ENCODE data around the gene NT5C3B.

DNA sequence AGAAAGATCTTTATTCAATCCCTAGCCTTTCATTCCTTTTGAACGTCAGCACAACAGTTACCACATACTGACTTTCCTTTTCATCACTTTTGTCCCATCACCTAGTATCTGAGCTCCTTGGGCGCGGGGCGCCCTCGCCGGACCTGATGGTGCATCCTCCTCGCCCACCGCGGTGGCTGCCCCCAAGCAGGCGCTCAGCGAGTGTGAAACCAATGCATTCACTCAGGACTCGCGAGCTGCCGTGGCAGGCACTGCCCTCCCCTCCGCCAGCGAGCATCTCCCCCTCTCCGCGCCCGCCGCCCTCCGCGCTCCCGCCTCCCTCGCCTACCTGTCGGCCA, 28.4 kb upstream of the NT5C3B start:
- no peak for TF ChIP-seq CTCF (IDR thresholded peaks at IDR 0.05; ENCODE audit: insufficient read depth, low read length)
- TF ChIP-seq POLR2AphosphoS5 (IDR thresholded peaks at IDR 0.05; ENCODE audit: low read depth), result no peak
- no peak for TF ChIP-seq REST (IDR thresholded peaks at IDR 0.05; ENCODE audit: insufficient replicate concordance, low read depth)
- TF ChIP-seq GABPA (IDR thresholded peaks at IDR 0.05; ENCODE audit: low read depth), result no peak

All from HL-60 (cell line).